NCI-H1436 treated with DMSO at 0.1 percent for 48 hours (cell line): ENCODE measurements around the gene SUCLG1.
A peak's percentile ranks its signal among the peaks of the same experiment; 100 is the strongest.
"Not testable (repeated sequence)": the region's sequence is repeated elsewhere in the genome, so short reads cannot be mapped to it uniquely, and the experiment has no call there.

Experiments
- DNase-seq: peaks from one replicate; lab custom pipeline; 2025; lab: John Stamatoyannopoulos, UW

SUCLG1 gene

DNA sequence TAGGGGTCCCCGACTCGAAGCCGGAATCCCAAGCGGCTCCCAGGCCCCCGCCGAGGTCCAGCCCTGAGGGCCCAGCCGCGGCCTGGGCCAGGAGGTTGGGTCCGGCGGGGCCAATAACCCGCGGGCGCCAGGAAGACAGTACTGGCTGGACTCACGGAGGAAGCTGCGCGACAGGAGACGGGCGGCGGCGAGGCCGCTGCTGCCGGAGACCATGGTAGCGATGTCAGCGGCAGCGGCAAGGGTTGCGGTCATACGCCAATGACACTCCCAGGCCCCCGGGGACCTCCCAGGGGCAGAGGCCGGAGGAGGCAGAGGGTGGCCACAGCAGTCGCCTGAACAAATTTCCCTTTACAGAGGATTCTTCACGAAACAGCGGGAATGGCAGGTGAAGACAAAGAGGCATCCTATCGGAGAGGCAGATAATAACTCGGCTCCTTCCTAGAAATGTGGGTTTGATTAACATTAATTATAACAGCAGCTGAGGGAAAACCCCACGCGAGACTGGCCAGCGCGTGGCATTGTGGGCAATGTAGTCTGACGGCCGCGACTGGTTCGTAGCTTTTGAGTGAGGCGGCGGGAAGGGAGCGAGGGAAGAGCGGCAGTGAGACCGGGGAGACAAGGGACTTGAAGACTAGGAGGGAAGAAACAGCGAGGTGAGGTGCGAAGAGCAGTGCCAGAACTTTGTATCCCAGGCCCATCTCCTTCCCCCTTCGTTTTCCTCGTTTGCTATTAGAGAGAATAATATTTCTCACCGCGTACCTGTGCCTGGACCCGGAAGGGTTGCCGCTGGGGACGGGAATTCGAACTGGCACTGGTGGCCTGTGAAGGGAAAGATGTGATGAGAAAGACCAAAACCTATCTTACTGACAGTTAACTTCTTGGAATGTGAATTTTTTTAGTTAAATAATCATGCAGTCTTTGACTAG is at the start of gene SUCLG1:
SUCLG1 (minus strand) TSS at position 263 of the 926 bp plus-strand sequence; CDS start at position 252, 11 bp downstream.
- DNase-seq, result peak; percentile 60

DNA sequence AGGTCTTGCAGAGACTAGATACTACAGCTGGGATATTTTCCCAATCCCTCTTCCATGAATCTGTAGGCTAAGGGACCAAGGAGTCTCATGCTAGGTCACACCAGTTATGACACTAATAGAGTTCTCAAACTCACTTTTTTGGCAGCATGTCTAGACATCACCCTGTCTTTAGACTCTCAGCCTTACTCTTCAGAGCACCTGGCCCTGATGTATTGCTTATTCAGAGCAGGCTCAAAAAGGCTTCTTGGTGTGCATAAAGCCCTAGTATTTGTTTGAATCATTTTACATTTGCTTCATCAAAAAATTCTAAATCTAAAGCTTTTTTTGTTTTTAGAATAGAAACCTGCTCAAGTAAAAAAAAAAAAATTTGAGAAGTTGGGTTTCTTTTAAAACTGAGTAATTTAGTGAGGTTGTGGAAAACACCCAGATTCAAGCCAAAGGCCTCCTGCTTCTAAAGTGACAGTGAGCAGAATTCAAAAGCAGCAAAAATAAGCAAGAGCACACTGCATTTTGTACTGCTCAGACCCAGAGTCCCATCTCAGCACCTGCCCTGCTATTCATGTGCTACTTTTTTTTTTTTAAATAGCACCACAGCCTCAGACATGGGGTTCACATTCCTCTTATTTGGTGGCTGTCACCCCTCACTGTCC is 39.2 kb upstream of the SUCLG1 start:
- no peak for DNase-seq

DNA sequence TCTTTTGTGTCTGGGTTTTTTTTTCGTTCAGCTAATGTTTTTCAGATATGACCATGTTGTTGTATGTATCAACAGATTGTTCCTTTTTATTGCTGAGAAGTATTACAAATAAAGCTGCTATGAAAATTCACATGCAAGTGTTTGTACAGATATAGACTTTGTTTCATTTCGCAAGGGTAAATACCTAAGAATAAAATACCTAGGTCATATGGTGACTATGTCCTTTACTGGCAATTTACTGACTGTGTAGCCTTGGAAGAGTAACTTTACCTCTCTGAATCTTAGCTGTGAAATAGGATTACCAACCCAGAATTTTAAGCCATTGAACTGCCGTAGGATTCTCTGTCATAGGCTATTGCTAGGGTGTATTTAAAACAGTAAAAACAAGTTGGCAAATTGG is 38.2 kb upstream of the SUCLG1 start:
- no peak for DNase-seq

DNA sequence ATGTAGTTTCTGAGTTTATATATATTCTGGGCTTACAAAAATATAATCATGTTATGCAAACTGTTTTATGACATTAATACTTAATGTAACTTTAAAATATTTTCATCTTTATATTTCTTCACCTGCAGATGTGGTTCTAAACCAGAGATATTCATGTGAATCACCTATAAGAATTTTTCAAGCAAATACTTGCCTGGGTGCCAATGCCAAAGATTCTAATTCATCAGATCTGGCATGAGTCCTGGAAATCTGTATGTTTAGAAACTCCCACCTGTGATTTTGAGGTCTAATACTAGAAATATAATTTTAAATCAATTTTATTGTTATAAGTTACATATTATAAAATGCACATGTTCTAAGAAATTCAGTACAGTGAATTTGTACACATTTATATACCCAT is 37.3 kb upstream of the SUCLG1 start:
- DNase-seq, result no peak

DNA sequence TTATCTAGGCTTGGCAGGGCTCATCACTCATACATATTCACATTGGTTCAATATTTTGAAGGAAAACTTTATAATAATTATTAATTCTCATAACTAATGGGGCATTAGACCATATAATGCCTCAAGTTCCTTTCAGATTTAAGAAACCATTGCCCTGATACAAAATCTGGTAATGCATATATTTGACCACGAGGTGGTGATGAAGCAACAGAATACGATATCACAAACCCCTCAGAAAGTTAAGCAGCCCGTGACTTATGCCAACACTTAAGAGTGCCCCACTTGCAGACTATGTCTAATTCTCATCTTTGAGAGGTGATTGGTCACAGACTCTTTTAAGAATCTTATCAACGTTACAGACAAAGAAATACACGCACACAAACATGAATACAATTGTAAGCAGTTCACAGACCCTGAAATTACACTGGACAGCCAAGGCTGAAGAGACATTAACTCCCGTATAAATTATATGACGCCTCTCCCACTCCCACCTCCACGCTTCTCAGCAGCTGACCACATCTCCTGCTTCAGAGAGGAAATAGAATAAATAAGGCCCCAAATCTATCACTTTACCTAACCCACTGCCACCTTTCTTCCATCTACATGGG is 36.6 kb upstream of the SUCLG1 start:
- no peak for DNase-seq

GRCh38 chr2:84494070-84494469 is 35.0 kb upstream of the SUCLG1 start:
- no peak for DNase-seq

DNA sequence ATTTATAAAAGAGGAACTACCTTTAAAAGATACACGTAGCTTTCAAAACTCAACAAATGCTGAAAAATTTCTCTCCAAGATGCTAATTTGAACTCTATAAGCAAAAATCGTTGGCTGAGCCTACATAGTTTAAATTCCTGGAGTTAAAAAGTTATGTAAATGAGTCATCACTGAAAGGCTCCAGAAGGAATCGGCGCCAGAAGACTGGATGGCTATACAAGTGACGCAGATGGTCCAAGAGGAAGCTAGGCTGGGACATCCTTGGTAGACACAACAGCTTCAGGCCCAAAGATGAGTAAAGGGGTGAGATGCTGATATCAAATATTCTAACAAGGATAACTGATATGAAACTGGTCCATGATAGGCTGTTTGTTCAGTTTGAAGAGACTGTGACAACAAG is 34.4 kb upstream of the SUCLG1 start:
- DNase-seq, result no peak

DNA sequence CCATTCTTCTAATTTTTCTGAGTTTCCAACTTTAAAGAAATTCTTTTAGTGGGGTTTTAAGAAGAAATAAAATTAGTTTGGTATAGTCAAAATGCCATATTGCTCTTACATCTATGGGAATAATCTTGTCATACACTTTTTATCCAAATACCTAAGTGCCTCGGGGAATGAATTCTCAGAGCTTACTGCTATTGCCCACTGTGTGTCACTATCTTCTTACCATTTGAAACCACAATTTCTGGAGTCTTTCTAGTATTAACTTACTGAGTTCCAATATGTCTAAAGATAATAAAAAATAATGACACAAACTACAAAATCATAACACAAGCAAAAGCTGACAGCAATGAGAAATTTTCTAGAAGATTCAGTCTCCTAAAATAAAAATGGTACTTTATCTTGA is 33.5 kb upstream of the SUCLG1 start:
- DNase-seq, result no peak

GRCh38 chr2:84491741-84492140 is 32.7 kb upstream of the SUCLG1 start:
- DNase-seq, result no peak

DNA sequence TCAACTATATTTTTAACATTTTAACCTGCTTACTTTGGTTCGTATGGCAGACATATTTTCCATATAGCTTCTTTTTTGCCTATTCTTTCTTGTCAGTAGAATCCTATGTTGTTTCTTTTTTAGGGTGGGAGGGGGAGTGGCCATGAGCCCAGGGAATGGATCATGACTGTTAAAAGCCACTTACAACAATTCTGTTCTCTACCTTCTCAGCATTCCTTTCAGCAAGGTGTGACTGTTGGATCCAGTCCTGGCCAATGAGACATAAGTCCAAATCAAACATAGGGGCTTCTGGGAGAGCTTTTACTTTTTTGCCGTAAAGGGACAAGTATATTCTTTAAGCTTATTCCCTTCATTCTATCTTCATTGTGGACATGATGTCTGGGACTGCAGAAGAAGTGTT is 32.2 kb upstream of the SUCLG1 start:
- DNase-seq, result no peak

GRCh38 chr2:84487298-84487996 is 28.4 kb upstream of the SUCLG1 start:
- no peak for DNase-seq

DNA sequence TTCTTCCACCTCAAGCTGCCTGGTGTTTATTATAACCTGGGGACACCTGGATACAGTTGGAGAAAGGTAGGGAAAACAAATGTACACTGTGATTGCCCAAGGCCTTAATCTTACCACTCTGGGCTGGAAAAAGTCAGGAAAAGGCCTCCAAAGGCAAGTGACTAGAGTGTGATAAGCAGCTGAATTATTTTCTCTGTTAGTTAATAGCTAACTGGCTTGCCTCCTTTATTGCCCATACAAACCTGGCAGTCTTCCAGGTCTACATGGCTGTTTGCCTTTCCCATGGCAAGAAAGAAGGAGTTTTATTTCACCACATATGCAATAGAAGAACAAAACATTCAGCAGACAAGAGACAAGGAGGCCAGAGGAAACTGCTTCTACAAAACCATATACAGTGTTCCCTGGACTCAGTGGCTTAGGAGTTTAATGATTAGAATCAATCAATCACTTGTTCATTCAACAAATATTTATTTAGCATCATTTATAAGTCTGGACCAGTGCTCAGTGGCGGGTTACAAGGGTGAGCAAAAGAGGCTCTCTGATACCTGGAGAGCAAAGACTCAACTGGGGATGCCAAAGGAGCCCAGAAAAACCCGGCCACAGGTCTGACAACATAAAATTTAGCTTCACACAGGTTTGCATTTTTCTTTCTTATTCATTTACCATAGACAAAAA is 27.5 kb upstream of the SUCLG1 start:
- DNase-seq, result no peak

- no peak for DNase-seq
Observed at GRCh38 chr2:84483320-84483719, 24.2 kb upstream of the SUCLG1 start.

DNA sequence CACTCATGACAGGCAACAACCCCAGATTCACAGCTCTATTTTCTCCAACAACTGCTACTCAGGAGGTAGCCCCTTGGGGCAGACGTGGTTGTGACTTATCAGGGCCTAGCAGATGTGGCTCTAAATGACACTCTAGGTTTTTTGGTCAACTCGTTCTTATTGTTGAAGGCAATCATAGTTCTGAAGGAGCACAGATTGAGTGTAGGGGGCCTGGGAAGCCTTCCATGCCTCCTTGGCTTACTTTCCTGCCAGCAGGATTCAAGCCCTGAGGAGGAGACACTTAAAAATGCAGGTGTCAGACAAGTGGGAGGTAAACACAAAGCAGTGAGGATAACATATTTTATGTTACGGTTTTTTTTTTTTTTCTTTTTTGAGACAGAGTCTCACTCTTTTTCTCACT is 23.5 kb upstream of the SUCLG1 start:
- DNase-seq, result no peak

DNA sequence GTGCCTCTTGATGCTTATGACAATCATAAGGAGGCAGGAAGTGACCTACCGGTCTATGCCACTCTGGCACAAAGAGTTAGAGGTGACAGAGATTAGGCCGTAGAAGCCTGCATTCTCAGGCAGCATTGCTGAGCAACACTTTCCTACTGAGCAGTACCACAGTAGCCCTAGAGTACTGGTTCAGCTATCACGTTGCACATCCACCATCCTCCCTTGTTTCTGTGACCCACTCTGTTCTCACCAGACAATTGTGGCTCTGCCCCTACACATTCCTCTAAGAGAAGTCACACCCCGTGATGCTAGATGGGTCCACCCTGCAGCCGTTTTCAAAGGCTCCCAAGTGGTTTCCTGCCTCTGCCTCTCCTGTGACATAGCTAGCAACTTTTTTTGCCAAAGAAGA is 22.6 kb upstream of the SUCLG1 start:
- DNase-seq, result no peak

DNA sequence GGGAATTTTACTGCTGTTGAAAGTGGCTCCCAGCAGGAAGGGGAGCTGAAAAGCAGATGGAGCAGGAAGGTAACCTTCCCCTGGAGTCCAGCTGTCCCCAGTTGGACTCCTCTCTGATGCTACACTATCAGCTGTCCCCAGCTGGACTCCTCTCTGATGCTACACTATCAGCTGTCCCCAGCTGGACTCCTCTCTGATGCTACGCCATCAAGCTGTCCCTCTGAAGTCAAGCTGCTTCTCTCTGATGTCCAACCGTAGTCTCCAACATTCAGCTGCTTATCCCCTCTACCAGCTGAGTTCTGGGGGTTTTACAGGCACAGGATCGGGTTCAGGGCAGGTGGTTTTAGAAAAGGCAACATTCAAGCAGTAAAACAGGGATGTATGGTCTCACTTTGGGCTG is 19.8 kb upstream of the SUCLG1 start:
- DNase-seq, result no peak

DNA sequence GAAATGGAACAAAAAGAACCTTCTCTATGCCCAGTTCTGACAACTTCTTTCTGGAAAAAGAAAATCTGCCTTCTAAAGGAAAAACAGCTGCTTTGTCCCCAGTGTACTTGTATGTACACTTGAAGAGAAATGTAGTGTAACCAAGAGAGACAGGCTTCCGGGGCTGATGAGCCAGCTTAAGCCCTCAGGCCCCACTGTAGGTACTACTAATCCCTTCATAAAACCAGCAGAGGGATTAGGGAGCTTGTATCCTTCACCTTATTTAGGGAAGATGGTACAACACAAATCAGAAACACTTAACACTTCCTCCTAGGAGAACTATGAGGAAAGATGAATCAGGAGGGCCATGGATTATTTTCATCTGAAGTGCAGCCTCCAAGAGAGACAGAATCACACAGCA is 18.8 kb upstream of the SUCLG1 start:
- no peak for DNase-seq

GRCh38 chr2:84474176-84474575 is 15.1 kb upstream of the SUCLG1 start:
- no peak for DNase-seq

DNA sequence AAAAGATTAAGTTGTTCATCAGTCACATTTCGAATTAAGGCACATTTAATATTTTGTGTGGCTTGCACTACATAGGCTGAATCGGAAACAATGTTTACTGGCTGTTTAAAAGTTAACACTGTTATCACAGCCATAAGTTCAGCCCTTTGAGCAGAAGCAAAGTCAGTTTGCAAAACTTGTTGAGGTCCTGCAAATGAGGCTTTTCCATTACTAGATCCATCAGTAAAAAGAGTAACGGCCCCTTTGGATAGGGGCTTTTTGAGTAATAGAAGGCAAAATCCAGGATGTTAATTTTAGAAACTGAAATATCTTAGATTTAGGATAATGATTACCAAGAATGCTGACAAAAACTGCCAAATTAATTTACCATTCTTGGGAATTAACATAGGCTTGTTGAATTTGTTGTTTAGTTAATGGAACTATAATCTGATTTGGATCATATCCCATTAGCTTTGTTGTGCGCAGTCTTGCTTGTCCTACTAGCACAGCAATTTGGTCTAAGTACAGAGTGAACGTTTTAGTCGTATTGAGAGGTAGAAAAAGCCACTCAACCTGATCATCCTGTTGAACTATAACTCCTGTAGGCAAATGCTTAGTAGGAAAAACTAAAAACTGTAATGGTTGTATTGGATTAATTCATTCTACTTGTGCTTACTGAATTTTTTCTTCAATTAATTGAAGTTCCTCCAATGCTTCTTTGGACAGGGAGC is 13.9 kb upstream of the SUCLG1 start:
- no peak for DNase-seq

- not testable (repeated sequence) for DNase-seq
Observed at GRCh38 chr2:84472423-84472822, 13.3 kb upstream of the SUCLG1 start.

GRCh38 chr2:84467389-84467788 is 8.3 kb upstream of the SUCLG1 start:
- no peak for DNase-seq
